ENCODE measurements around the gene CCDC97.

Gene CCDC97

DNA sequence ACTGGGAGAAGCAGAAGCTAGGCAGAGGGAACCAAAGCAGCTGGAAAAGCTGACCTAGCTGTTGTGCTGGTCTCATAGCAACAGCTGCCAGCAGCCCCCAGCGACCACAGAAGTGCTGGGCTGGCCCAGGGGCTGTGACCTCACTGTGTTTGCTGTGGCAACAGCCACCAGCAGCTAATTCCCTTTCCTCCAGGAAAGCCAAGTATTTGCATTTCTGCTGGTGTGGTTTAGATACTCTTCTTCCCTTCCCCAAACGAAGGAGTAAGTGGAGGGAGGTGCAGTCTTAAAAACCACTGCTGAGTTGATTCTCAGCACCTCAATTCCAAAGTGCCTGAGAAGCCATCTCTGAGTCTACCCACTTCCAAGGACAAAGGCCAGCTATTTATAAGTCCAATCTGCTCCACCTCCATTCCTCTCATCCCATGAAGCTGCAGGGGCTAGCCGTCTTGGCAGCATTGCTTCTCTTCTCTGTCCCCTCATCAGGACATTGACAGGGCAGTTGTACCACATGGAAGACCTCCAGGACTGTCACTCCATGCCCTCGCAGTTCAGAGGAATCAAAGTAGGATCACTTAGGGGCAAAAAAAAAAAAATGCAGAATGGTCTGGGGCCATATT lies 11.5 kb upstream of the CCDC97 start:
- no peak for DNase-seq (ENCODE audit: low spot score)

DNA sequence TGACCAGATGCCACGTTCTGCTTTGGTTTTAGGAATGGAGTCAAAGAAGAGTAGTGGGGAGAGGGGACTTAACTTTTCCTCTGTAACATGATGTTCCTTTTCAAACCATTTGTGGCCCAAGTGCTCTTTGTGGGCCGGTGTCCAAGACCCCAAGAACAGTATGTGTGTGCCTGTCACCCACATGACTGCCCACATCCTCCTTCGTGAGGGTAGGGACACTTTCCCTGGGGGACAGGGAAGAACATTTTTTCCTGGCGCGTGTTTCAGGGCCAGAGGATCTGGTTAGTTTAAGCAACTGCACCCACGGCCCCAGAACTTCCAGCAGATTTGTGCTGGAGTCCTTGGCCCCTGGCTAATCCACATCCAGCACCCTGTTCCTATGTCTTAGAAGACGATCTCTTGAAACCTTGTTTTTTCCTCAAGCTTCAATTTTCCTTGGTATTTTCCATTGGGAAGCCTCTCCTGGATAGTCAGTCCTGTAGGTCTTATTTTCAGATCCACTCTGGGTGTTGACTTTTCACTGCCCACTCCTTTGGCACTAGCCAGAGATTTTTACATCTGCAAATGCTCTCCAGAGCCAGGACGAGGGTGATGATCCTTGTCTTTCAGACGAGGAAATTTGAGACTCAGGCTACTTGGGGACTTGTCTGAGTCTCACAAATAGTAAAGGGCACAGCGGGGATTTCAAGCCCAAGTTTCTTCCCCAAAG lies 10.8 kb upstream of the CCDC97 start:
- DNase-seq (ENCODE audit: low spot score) = no peak

DNA sequence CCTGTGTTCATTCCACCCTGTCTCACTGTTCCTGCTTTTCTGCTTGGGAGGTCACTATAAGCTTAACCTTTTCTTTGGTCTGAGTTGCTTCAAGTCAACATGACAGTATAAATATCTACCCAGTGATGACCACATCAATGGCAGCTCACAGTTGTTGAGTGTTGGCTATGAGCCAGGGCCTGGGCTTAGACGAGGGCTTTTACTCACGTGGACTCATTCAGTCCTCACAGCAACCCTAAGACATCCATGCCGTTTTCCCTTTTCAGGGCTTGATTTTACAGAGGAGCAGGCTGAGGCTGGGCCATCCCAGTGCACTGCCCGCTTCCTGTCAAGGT lies 10.2 kb upstream of the CCDC97 start:
- no peak for DNase-seq (ENCODE audit: low spot score)

DNA sequence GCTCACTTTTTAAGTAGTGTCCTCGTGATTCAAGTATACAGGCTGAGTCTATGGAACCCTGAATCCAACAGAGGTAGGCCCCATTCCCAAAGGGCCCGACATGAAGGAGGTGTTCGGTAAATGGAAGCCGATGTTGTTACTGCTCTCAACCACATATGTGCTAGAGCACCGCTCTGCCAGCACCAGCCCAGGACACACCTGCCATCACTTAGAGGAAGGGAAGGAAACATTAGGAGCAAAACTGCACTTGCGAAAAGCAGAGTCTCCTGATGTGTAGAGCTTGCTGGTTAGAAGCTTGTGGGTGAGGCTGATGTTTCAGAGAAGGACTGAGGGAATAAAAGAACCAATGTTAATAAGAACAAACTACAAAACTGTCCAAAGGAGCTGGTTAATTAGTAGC lies 9.4 kb upstream of the CCDC97 start:
- DNase-seq (ENCODE audit: low spot score) = no peak

DNA sequence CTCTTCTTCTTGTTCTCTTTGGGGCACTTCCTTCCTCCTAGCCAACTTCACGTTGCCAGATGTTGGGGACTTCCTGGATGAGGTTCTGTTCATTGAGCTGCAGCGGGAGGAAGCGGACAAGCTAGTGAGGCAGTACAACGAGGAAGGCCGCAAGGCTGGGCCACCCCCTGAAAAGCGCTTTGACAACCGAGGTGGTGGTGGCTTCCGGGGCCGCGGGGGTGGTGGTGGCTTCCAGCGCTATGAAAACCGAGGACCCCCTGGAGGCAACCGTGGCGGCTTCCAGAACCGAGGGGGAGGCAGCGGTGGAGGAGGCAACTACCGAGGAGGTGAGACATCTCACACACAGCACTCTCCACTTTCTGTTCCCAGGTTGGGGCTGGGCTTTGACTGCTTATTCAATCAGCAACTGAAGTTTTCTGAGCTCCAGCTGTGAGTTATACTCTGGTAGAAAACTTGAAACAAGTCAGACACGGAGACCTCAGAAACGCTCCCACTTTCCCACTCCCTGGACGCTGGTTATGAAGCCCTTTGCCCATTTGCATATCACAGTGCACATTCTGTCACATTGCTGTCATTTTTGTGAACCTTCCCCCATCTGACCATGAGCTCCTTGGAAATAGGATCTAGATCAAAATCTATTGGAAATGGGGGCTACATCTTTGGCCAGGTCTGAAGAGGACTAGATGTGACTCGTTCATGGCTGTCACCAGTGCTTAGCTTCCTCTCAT lies 7.2 kb upstream of the CCDC97 start:
- no peak for DNase-seq (ENCODE audit: low spot score)

DNA sequence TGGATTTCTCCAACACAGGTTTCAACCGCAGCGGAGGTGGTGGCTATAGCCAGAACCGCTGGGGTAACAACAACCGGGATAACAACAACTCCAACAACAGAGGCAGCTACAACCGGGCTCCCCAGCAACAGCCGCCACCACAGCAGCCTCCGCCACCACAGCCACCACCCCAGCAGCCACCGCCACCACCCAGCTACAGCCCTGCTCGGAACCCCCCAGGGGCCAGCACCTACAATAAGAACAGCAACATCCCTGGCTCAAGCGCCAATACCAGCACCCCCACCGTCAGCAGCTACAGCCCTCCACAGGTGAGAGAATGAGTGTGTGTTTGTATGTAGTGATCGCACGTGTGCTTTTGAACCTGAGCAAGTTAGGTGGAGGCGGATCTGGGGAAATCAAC lies 6.0 kb upstream of the CCDC97 start:
- no peak for DNase-seq (ENCODE audit: low spot score)

DNA sequence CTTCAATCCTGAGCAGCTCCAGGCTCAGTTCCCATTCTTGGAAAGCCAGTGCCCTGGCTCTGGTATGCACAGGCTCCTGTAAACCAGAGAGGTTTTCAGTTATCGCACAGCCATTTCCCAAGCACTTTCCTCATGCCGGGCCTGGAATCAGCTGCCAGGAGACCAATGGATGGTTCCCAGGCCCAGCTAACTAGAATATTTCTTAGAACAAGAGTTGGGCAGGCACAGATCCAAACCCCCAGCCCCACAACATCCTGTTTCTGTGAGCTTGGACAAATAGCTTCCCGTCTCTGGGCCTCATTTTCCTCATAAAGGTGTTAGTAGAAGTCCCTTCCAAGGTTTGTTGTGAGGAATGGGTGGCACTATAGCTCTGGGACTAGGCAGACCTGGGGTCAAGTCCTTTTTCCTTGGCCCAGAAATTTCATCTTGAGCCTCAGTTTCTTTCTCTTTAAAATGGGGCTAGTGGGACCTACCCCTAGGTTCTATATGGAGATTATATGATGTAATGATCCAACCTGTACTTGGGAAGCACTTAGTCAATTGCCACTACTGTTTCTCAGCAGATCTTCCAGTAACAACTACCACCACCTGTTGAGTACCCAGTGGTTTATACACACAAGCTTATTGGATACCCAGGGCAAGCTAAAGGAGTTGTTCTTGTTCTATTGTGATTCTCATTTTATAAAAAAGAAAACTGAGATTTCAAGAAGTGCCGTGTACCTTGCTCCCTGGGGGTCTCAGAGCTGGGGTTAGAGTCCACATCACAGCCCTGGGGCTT lies 5.1 kb upstream of the CCDC97 start:
- DNase-seq (ENCODE audit: low spot score) = no peak

DNA sequence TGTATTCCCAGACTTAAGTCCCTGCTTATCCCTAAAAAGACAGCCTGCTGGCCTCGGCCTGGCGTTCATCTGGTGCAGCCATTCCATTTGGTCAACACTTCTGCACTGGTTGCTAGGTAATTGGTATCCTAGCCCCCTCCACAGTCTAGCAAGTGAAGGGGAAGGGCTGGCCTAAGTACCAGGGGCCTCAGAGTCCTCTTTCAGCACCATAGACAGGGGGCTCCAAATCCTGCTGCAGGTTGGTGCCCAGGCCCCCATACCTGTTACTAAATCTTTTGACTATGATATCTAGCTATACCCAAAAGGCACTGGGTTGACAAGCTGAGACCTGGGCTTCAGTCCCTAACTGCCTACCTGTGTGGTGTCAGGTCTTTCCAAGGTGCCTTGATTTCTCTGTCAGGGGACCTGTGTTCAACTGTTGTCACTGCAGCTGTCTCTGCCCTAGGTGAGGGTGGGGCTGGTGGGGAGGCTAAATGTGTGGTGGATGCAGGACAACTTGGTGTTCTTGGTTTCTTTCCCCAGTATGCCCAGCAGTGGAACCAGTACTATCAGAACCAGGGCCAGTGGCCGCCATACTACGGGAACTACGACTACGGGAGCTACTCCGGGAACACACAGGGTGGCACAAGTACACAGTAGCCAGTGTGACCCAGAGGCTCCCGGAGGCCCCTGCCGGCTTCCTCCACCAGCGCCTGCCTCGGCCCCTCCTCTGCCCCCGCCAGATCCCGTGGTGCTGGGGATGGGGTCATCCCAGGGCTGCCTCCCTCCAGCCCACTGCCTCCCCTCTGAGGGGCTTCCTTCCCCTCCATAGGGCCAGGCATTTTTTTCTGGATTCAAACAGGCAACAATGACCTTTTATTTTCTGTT lies 3.8 kb upstream of the CCDC97 start:
- DNase-seq (ENCODE audit: low spot score) = no peak

DNA sequence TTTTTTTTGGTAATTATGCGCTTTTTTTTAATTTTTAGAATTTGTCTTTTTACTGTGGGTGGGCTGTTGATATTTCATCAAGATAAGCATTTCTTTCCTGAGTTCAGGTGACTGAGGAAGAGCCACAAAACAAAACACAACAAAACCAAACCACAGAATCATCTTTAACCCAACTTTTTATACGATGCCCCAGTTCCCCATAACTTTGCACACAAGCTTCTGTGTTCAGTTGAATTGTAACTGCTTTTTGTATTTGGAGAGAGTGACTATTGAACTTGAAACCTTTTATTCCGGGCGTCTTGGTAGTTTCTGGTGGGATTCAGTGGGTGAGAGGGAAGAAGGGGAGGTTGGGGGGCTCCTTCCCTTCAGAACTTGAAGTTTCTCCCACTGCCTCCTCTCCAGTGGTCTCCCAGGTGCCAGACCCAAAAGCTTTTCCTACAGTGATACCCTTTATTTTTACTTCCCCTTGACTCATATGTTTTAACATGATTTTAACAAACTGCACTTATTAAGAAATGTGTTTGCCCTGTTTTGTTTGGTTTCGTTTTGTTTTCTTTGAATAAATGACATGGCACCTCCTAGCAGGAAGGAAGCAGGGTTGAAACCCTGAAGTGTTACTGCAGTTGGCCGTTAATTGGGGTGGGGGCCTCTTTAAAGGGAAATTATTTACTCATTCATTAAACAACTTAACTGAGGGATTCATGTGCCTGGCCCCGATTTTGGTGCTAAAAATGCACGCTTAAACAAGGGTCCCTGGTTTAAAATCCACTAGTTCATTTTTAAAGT lies 2.7 kb upstream of the CCDC97 start:
- no peak for DNase-seq (ENCODE audit: low spot score)

DNA sequence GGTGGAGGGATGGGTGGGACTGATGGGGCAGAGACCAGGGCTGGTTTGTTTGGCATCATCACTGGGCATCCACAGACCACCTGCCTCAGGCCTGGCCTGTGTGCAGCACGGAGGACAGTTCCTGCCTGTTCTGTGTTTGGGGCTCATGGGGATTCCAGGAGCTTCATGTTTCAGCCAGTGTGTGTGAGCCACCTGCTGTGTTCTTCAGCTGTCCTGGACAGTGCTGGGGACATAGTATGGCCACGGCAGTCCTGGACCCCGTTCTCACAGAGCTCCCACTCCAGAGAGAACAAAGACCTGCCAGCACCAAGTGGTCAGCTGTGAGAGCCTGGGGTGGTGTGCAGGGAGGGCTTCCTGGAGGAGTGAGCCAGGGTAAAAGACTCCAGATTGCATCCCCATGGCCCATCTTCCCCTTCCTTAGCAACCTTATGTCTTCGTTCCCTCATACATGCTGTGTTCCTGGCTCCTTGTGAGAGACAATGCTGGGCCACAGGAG lies 2.0 kb upstream of the CCDC97 start:
- no peak for DNase-seq (ENCODE audit: low spot score)

DNA sequence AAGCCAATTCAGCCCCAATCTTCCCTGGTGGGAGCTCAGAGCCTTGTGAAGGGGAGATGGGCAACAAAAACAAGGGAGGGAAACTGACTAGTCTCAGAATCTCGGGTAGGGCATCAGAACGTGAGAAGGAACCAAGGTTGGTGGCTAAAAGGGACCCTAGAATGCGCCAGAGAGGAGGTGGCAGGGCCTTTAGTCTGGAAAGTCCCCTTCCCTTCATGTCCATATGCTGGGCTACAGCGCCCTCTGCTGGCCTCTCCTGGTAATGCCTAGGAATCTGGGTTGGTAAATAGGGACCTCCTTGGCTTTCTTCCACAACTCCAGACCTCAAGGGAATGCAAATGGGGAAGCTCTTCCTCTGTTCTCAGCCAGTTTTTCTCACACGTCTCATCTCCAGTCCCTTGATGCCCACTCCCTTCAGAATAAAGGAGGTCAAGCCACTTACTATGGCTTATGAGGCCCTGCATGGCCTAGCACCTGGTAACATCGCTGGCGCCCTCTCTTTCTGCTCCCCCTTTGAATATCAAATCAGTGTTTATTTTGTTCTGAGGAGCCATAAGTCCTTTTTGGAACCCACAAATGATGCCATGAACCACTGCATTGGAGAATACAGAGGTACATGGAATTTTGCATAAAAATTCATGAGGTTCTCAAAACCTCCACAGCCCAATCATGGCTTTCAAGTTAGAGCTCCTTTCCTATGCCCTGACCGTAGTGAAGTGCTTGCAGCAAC lies 1.4 kb upstream of the CCDC97 start:
- peak; percentile 85 for DNase-seq (ENCODE audit: low spot score)

DNA sequence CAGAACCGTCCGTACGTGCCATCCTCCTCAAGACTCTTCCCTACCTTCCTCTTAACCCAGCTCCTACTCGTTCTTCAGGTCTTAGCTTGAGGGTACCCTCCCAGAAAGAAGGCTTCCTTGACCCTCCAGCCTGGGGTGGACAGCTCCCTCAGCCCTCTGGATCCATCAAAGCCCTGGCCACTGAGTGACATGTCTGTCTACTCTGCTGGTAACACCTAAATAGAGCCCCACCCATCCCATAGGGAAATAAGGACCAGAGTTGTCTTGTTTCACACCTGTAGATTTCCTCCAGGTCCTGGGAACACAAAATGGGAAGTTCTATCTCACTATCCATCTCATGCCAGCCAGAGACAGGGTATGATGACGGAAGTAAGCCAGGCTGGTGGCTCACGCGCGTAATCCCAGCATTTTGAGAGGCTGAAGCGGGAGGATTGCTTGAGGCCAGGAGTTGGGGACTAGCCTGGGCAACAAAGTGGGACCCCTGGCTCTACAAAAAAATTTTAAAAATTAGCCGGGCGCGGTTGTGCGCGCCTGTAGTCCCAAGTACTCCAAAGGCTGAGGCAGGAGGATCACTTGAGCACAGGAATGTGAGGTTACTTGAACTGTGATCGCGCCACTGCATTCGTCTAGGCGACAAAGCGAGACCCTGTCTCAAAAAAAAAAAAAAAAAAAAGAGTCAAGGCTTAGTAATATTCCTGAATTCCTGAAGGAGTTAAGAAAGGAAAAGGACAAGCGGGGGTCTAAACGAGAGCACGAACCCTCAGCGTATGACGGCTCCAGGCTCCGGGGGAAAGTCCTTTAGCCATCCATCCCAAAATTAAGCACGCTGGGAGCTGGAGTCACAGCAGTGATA lies 566 bp upstream of the CCDC97 start:
- DNase-seq (ENCODE audit: low spot score) = no peak

DNA sequence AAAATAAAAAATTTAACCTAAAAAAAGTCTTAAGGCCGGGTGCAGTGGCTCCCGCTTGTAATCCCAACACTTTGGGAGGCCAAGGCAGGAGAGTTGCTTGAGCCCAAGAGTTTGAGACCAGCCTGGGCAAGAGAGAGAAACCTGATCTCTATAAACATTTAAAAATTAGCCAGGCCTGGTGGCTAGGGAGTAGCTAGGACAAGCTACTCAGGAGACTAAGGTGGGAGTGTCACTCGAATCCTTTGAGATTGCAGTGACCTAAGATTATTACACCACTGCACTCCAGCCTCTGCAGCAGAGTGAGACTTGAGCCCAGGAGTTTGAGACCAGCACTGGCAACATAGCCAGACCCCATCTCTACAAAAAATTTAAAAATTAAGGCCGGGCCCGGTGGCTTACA lies 1.1 kb downstream of the CCDC97 start:
- DNase-seq (ENCODE audit: low spot score) = no peak

DNA sequence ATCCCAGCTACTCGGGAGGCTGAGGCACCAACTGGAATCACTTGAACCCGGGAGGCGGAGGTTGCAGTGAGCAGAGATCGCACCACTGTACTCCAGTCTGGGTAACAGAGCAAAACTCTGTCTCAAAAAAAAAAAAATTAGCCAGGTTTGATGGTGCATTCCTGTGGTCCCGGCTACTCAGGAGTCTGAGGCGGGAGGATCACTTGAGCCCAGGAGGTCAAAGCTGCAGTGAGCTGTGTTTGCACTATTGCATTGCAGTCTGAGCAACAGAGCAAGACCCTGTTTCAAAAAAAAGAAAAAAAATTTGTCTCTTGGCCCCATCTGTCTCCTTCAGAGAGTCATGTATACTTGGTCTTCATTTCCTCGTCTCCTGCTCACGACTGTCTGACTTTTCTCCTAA lies 1.6 kb downstream of the CCDC97 start:
- no peak for DNase-seq (ENCODE audit: low spot score)

DNA sequence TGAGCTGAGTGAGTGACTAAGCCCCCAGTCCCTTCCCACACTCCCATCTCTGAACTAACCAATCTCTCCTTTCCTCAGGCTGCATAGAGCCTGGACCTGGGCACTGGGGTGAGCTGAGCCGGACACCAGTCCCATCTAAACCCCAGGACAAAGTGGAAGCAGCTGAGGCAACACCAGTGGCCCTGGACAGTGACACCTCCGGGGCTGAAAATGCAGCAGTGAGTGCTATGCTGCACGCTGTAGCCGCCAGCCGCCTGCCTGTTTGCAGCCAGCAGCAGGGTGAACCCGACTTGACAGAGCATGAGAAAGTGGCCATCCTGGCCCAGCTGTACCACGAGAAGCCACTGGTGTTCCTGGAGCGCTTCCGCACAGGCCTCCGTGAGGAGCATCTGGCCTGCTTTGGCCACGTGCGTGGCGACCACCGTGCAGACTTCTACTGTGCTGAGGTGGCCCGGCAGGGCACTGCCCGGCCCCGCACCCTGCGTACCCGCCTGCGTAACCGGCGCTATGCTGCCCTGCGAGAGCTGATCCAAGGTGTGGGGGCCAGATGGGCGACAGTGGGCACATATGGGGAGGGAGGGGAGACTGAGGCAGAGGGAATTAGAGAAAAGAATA lies 6.4 kb downstream of the CCDC97 start:
- DNase-seq (ENCODE audit: low spot score) = no peak

DNA sequence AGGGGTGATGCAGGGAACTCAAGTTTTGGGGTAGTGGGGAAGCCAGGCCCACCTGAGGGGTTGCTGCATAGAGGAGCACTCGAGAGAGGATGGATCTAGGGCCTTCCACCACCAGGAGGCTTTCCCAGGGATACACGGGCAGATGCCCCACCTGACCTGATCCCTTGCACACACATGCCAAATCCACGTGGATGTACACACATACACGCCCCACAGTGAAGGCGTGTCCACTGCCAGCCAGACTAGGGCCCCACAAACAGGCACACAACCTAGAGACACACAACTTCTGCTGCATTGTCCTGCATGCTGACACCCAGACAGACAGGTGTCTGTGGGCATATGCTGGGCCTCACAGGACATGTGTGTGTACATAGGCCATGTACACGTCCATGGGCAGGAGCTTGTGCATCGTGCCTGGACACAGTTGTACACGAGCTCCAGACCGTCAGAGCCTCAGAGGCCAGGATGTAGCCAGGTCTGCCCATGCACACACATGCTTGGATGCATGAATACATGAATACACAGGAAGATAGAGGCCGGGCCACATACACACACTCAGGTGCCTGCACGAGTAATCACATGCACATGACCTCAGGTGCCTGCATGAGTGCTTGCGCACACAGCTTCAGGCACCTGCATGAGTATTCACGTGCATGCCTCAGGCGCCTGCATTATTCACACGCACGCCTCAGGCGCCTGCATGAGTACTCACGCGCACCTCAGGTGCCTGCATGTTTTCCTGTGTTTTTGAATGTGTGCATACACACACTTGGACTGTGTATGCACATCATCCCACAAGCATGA lies 8.9 kb downstream of the CCDC97 start:
- no peak for DNase-seq (ENCODE audit: low spot score)

DNA sequence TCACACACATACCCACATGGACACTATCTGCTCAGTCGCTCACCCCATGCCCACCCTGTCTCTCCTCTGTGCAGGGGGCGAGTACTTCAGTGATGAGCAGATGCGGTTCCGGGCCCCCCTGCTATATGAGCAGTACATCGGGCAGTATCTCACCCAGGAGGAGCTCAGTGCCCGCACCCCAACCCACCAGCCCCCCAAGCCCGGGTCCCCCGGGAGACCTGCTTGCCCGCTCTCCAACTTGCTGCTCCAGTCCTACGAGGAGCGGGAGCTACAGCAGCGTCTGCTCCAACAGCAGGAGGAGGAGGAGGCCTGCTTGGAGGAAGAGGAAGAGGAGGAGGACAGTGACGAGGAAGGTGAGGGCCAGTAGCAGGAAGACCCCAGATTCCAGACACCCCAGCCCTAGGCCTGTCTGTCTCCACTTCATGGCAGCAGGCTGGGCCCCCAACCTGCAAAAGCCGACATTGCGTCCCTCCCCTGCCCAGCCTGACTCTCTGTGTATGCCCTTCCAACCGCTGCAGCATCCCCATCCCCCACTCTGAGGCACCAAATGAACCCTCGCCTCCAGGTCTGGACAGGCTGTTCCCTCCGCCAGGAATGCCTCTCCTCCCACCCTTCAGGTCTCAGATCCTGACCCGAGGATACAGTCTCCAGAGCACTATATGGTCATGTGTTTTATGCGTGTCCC lies 9.7 kb downstream of the CCDC97 start:
- DNase-seq (ENCODE audit: low spot score) = no peak

Measured in iPS-NIHi11 (cell line).